Measurements from ENCODE around the gene KCNE3. TPM values are rescaled to one million over a fixed set of nuclear protein-coding genes. Genes with fewer than 3 reads are reported as not detected.

The KCNE3 gene
- total and polyA plus RNA-seq, 2 of the 4 experiments (the other 2 are of a cell fraction): 0.05 to 0.18 TPM

DNA sequence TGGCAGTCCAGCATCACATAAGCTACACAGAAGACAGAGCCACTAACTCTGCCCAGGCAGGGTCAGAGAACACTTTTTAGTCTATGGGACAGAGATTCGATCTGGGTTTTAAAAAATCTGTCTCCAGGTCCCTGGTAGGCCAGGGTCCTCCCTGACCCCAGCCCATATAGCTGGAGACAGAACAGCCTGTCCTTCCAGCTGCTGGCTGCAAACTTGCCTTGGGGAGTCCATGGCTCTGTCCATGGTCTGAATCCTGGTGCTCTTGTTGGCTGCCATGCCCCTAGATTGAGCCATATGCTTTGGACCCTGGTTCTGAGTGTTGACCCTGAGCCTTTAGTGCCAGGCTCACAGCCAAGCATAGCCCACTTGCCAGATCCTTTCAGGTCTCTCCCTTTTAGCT is 39.5 kb upstream of the KCNE3 start (continued):
- TF ChIP-seq, protein P1, sequence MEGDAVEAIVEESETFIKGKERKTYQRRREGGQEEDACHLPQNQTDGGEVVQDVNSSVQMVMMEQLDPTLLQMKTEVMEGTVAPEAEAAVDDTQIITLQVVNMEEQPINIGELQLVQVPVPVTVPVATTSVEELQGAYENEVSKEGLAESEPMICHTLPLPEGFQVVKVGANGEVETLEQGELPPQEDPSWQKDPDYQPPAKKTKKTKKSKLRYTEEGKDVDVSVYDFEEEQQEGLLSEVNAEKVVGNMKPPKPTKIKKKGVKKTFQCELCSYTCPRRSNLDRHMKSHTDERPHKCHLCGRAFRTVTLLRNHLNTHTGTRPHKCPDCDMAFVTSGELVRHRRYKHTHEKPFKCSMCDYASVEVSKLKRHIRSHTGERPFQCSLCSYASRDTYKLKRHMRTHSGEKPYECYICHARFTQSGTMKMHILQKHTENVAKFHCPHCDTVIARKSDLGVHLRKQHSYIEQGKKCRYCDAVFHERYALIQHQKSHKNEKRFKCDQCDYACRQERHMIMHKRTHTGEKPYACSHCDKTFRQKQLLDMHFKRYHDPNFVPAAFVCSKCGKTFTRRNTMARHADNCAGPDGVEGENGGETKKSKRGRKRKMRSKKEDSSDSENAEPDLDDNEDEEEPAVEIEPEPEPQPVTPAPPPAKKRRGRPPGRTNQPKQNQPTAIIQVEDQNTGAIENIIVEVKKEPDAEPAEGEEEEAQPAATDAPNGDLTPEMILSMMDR (conservative IDR thresholded peaks at IDR 0.05; ENCODE audit: low read depth, low read length): no peak
- TF ChIP-seq SMC3 (IDR thresholded peaks at IDR 0.05; ENCODE audit: low read depth, low read length) (no peak), RAD21 (IDR thresholded peaks at IDR 0.05; ENCODE audit: low read length) (no peak), MAFK (IDR thresholded peaks at IDR 0.05; ENCODE audit: low read depth, low read length) (no peak), MAZ (IDR thresholded peaks at IDR 0.05; ENCODE audit: borderline replicate concordance, low read depth, low read length) (no peak)

DNA sequence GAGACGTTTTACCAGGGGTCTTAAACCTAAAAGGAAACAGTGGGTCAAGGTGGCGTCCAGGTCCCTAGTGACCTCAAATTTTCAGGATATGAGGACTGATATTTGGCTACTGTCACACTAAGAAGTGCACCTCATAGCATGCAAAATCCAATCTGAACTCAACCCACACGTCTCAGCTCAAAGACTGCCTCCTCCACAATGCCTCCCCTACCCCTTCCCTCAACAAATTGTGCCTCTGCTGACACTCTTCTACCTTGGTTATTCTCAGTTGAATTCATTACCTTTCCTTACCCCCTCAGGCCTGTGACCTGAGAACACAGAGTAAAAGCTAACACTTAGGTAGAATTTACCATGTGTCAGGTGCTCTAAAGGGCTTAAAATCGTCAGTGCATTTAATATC is 38.6 kb upstream of the KCNE3 start:
- no peak overlapping the region for H3K18ac ChIP-seq (ENCODE audit: low read depth, low read length)
- no peak overlapping the region for H4K91ac ChIP-seq (ENCODE audit: insufficient read depth, low read depth, low read length)
- peaks cover 3% of the 10 kb centered on the region; the same call in 1 of the 2 replicates for H3K9me3 ChIP-seq (ENCODE audit: control insufficient read depth, insufficient read depth, low read length)
- no TSS peak for BruUV-seq (replicated peaks)
- no peak overlapping the region for H2AK9ac ChIP-seq (replicated peaks; ENCODE audit: low read depth, low read length, poor library complexity)
- no peak overlapping the region for H3K14ac ChIP-seq (replicated peaks; ENCODE audit: low read depth, low read length)
- H2BK15ac ChIP-seq (ENCODE audit: low read depth, low read length): no peak overlapping the region
- POLR2A ChIA-PET (ENCODE audit: unreplicated experiment): no interaction called here
- no peak overlapping the region for H4K5ac ChIP-seq (ENCODE audit: low read depth, low read length)
- no peak overlapping the region for H2AK5ac ChIP-seq (ENCODE audit: low read depth, low read length)
- no peak overlapping the region for H3K23ac ChIP-seq (ENCODE audit: low read depth, low read length)
- no peaks in the 10 kb centered on the region for H3K79me1 ChIP-seq (ENCODE audit: low read depth in 1 of 2, low read length in 2 of 2)
- H3K27ac ChIP-seq (ENCODE audit: insufficient read depth, low read length): no peak overlapping the region
- no peak overlapping the region for H2BK120ac ChIP-seq (ENCODE audit: low read depth, low read length)
- in situ Hi-C loops (cut with MboI; ENCODE audit: low sequenced_read_pairs) (no loop called here), intact Hi-C loops (cut with micrococcal nuclease) (no loop called here), dilution Hi-C loops (cut with HindIII; ENCODE audit: low sequenced_read_pairs, unreplicated experiment) (no loop called here)
- no peak overlapping the region for H2AFZ ChIP-seq (replicated peaks; ENCODE audit: low read length, poor library complexity)
- no peak overlapping the region for H2BK20ac ChIP-seq (ENCODE audit: low read depth, low read length)
- H3K4me3 ChIP-seq (ENCODE audit: insufficient read depth, low read depth, low read length): no peak overlapping the region
- DNase-seq (no peak), ATAC-seq (ENCODE audit: low read depth) (no peak)
- no peak overlapping the region for H3K9ac ChIP-seq (ENCODE audit: low read depth, low read length)
- H3K4ac ChIP-seq (ENCODE audit: low read depth, low read length): no peak overlapping the region
- peaks cover 10% of the 10 kb centered on the region for H3K27me3 ChIP-seq (ENCODE audit: control insufficient read depth, insufficient read depth, low read length)
- no peak overlapping the region for H3K4me2 ChIP-seq (ENCODE audit: low read depth, low read length)
- peaks cover 6% of the 10 kb centered on the region for H3K9me1 ChIP-seq (ENCODE audit: insufficient read depth, low read length)
- no peak overlapping the region for H3K56ac ChIP-seq (ENCODE audit: extremely low read depth, insufficient read depth, low read length)
- H3K4me1 ChIP-seq (ENCODE audit: control insufficient read depth, insufficient read depth, low read length): peaks cover 2% of the 10 kb centered on the region; the same call in 1 of the 2 replicates
- TF ChIP-seq MAZ (IDR thresholded peaks at IDR 0.05; ENCODE audit: borderline replicate concordance, low read depth, low read length) (no peak), NFE2L2 (IDR thresholded peaks at IDR 0.05; ENCODE audit: low read depth, low read length) (no peak), POLR2A (IDR thresholded peaks at IDR 0.05; ENCODE audit: low read depth, low read length) (no peak), SMC3 (IDR thresholded peaks at IDR 0.05; ENCODE audit: low read depth, low read length) (no peak), RAD21 (IDR thresholded peaks at IDR 0.05; ENCODE audit: low read length) (no peak)
- TF ChIP-seq, protein P2, sequence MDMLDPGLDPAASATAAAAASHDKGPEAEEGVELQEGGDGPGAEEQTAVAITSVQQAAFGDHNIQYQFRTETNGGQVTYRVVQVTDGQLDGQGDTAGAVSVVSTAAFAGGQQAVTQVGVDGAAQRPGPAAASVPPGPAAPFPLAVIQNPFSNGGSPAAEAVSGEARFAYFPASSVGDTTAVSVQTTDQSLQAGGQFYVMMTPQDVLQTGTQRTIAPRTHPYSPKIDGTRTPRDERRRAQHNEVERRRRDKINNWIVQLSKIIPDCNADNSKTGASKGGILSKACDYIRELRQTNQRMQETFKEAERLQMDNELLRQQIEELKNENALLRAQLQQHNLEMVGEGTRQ (IDR thresholded peaks at IDR 0.05; ENCODE audit: low read depth, low read length): no peak
- H4K20me1 ChIP-seq (ENCODE audit: insufficient read depth, low read length): no peaks in the 10 kb centered on the region
- no peak overlapping the region for H4K8ac ChIP-seq (ENCODE audit: low read depth in 2 of 2, low read length in 2 of 2)
- CTCF ChIA-PET: no interaction called here
- WGBS, 2 experiments (ENCODE audit: extremely low coverage in 2 of 2, insufficient read length in 1 of 2): no CpG with 5 or more reads among the region's 4 CpGs
- H3K36me3 ChIP-seq (ENCODE audit: control insufficient read depth, insufficient read depth, low read length): no peaks in the 10 kb centered on the region
- H2BK5ac ChIP-seq (ENCODE audit: low read depth, low read length, poor library complexity, severe bottlenecking): no peak overlapping the region
